Smooth muscle cell (in vitro differentiated cells): ENCODE data around the gene P2RX3. TPM values are rescaled to one million over a fixed set of nuclear protein-coding genes. Genes with fewer than 3 reads are reported as not detected.

ENCODE experiments used
- DNase-seq: peaks from one replicate; lab custom pipeline; 2025; ENCODE audit not compliant: unreplicated experiment; lab: John Stamatoyannopoulos, UW
- H2AFZ ChIP-seq: fragments of 200-600 bp; sonication (generic); 2 replicates; pipeline ENCODE4 v1.6.0; 2016; ENCODE audit warnings: antibody characterized with exemption, low read depth, mild to moderate bottlenecking
- H3F3A ChIP-seq: fragments of 200-600 bp; sonication (generic); 2 replicates; pipeline ENCODE4 v1.6.0; 2017; ENCODE audit warnings: antibody characterized with exemption, low read depth
- H3K27ac ChIP-seq: fragments of 200-600 bp; sonication (generic); 2 replicates; pipeline ENCODE4 v1.5.1; 2016; ENCODE audit warnings: low read depth, mild to moderate bottlenecking
- H3K27me3 ChIP-seq: fragments of 200-600 bp; sonication (generic); 2 replicates; pipeline ENCODE4 v1.6.1; 2016; ENCODE audit warnings: low read depth, mild to moderate bottlenecking
- H3K36me3 ChIP-seq: fragments of 200-600 bp; sonication (generic); 2 replicates; pipeline ENCODE4 v1.5.1; 2016; ENCODE audit warnings: low read depth
- H3K4me1 ChIP-seq: fragments of 200-600 bp; sonication (generic); 2 replicates; pipeline ENCODE4 v1.5.1; 2016; ENCODE audit warnings: low read depth
- H3K4me2 ChIP-seq: fragments of 200-600 bp; sonication (generic); 2 replicates; pipeline ENCODE4 v1.6.0; 2016; ENCODE audit warnings: mild to moderate bottlenecking
- H3K4me3 ChIP-seq: fragments of 200-600 bp; sonication (generic); 2 replicates; pipeline ENCODE4 v1.5.1; 2016; ENCODE audit warnings: mild to moderate bottlenecking
- H3K79me2 ChIP-seq: fragments of 200-600 bp; sonication (generic); 2 replicates; pipeline ENCODE4 v1.6.0; 2016; ENCODE audit warnings: low read depth, mild to moderate bottlenecking
- H3K9ac ChIP-seq: fragments of 200-600 bp; sonication (generic); 2 replicates; pipeline ENCODE4 v1.6.0; 2016; ENCODE audit warnings: low read depth
- H3K9me3 ChIP-seq: fragments of 200-600 bp; sonication (generic); replicated peaks from 2 replicates; pipeline ENCODE4 v1.5.1; 2016; ENCODE audit warnings: low read depth
- H4K20me1 ChIP-seq: fragments of 200-600 bp; sonication (generic); 2 replicates; pipeline ENCODE4 v1.6.0; 2016; ENCODE audit warnings: low read depth
- CTCF ChIP-seq: fragments of 200-600 bp; sonication (generic); IDR thresholded peaks from 2 replicates; pipeline ENCODE4 v1.5.1; 2017; ENCODE audit warnings: borderline replicate concordance, mild to moderate bottlenecking, antibody characterized with exemption; ENCODE audit not compliant: insufficient read depth, poor library complexity, severe bottlenecking
- WGBS: methylation state at CpG from one replicate; pipeline ENCODE4 v1.1.7; 2016; ENCODE audit warnings: low lambda C conversion rate; 5-methylcytosine and 5-hydroxymethylcytosine counted together
- polyA plus RNA-seq: library from polyadenylated mRNA; unstranded; fragments of >200 nt; fragmentation: Nextera tagmentation; extraction: Ambion mirVana; gene quantifications from 2 replicates; pipeline ENCODE4 v1.2.1, GENCODE V29; 2016
- total RNA-seq: library from RNA; depleted of rRNA; stranded (reverse); fragments of >200 nt; gene quantifications from 2 replicates; pipeline ENCODE4 v1.2.3, GENCODE V29; 2014

The P2RX3 gene
- total and polyA plus RNA-seq, 2 experiments from 2014 or later: 0.19 TPM; not detected in 1

GRCh38 chr11:57321388-57322255, 16.5 kb upstream of the P2RX3 start:
- H3K79me2 ChIP-seq: peaks cover 67% of the 10 kb centered on the region
- peaks cover 39% of the 10 kb centered on the region for H3K4me1 ChIP-seq

GRCh38 chr11:57322256-57323166, 15.6 kb upstream of the P2RX3 start:
- Histone ChIP-seq H3F3A (peaks cover 30% of the 10 kb centered on the region), H3K79me2 (peaks cover 58% of the 10 kb centered on the region), H2AFZ (no peak overlapping the region), H3K4me3 (peak overlapping the region; percentile 95), H3K9ac (peak overlapping the region; percentile 80), H4K20me1 (peaks cover 51% of the 10 kb centered on the region), H3K4me1 (peaks cover 39% of the 10 kb centered on the region), H3K27ac (peak overlapping the region; percentile 91), H3K9me3 (no peaks in the 10 kb centered on the region), H3K36me3 (no peaks in the 10 kb centered on the region), H3K4me2 (peak overlapping the region; percentile 100), H3K27me3 (no peaks in the 10 kb centered on the region)
- 4% methylated on average over 13 of the region's 13 CpGs for WGBS
- DNase-seq: peak; percentile 63
- no peak for TF ChIP-seq CTCF

More at GRCh38 chr11:57321388-57322255, 16.5 kb upstream of the P2RX3 start:
- DNase-seq: no peak
- TF ChIP-seq CTCF: no peak
- Histone ChIP-seq H3K9ac (peak overlapping the region; percentile 80), H3K4me3 (peak overlapping the region; percentile 95), H3F3A (peaks cover 33% of the 10 kb centered on the region), H4K20me1 (peaks cover 60% of the 10 kb centered on the region), H3K36me3 (no peaks in the 10 kb centered on the region), H3K4me2 (peak overlapping the region; percentile 100), H3K27me3 (no peaks in the 10 kb centered on the region), H2AFZ (no peak overlapping the region), H3K9me3 (no peaks in the 10 kb centered on the region), H3K27ac (peak overlapping the region; percentile 91)
- WGBS: 68% methylated on average over 6 of the region's 6 CpGs

- WGBS: 43% methylated on average over 3 of the region's 3 CpGs
- Histone ChIP-seq H3F3A (peaks cover 27% of the 10 kb centered on the region), H3K4me1 (peaks cover 39% of the 10 kb centered on the region)
These were observed 14.8 kb upstream of the P2RX3 start for GRCh38 chr11:57323167-57323854.

More at GRCh38 chr11:57323167-57323854, 14.8 kb upstream of the P2RX3 start:
- DNase-seq: no peak
- peaks cover 50% of the 10 kb centered on the region for H3K79me2 ChIP-seq
- no peaks in the 10 kb centered on the region for H3K36me3 ChIP-seq
- peaks cover 43% of the 10 kb centered on the region for H4K20me1 ChIP-seq
- peak overlapping the region; percentile 91 for H3K27ac ChIP-seq
- TF ChIP-seq CTCF: no peak
- no peaks in the 10 kb centered on the region for H3K9me3 ChIP-seq
- peak overlapping the region; percentile 100 for H3K4me2 ChIP-seq
- H2AFZ ChIP-seq: no peak overlapping the region
- peak overlapping the region; percentile 95 for H3K4me3 ChIP-seq
- peak overlapping the region; percentile 80 for H3K9ac ChIP-seq
- H3K27me3 ChIP-seq: no peaks in the 10 kb centered on the region
